ENCODE results near the gene FAM13A.

Gene FAM13A

DNA sequence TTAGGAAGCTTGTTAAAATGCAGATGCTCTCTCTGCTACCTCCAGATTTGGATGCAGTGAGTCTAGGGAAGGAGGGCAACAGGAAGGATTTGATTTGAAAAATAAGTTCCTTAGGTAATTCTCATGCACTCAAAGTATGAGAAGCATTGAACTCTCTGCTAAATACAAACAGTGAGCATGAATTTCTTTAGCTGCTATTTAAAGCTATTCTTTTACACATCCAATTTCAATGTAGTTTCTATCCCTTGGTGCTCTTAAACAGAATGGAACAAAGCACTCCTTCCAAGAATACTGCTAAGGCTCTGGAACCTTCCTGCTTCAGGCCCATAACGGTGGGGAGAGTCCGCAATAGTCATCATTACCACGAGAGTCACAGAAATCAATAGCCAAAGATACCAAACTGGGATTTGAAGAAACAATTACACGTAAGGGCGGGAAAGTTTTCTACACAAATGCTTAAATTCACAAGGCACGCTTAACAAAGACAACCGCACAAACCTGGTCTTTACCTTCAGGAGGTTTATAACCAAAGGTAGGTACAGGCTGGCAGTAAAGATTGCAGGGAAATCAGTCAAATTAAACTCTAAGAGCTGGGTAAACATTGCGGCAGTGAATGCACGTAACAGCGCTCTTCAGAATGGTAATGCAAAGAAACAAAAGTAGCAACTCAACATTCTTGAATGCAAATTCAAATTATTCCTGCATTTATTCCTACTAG, 236.1 kb downstream of the FAM13A start:
- in situ Hi-C loops (cut with MboI; ENCODE audit: low sequenced_read_pairs): loop anchor here (25.0 kb wide), 2 partner anchors 191 to 284 kb away; no protein-coding TSS in a partner anchor

DNA sequence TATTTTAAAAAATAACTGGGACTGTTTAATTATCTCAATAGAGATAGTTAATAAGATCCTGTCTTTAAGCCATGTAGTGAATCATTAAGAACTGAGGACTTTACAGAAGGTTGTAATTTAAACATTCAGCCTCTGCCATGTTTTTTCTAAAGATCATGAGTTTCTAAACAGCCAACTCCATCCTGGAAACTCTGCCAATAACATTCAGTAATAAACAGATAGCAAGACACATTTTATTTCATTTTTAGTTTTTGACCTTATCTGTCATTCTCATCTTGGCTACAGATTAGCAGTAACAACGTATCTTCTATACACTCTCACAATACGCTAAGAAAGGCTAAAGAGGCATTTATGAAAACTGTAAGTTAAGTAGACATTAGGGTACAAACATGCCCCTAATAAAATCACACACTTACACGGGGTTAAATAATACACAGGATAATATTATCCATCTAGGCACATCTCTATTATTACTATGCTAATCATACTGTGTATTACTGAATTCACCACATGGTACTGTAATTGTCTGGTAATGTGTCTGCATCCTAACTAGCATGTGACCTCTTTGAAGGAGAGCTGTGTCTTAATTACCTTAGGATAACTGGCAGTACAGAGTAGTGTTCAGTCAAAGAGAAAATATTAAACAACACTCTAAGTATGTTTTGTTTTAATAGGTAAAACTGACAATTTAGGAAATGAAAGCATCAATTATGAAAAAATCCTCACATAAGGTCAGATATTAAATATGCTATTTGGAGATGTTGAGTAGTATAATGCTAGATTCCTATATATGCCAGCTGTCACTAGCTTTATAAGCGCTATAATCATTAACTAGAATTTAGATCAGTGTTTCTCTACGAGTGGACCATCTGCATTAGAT, 236.9 kb downstream of the FAM13A start:
- in situ Hi-C loops (cut with MboI; ENCODE audit: low sequenced_read_pairs): loop anchor here (25.0 kb wide), 2 partner anchors 192 to 283 kb away; no protein-coding TSS in a partner anchor

DNA sequence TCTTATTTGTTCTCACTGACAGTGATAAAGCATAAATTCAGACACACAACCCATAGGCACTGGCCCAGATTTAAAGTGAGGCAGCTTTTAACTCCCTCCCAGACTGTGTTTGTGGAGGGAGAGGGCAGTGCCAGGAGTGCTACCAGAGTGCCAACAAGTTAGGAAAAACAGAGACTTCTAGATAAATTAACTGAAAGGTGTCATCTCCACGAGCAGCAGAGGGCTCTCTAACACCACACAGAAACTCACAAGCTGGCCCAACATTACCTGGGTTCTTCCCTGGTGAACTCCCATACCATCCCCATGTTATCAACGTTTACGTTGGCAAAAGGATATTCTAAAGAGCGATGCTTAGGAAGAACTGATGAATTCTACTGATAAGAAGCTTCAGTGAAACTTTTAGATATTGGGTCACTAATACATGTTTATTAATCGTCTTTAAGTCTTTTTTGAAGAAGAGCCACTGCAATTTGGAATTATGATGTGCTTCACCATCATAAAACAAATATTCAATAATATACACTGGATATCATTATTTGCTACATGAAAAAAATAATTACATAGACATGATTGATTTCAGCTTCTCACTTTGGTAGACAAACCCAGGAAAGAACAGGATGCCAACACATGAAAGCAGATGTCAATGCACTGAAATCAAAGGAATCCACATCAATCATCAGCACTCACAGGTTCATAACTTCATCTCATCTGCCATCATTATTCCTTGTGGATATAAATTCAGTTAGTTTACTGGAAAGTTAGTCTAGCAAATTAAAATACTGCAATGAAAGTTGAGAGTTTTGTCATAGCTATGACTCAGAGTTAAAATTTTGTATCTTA, 238.1 kb downstream of the FAM13A start:
- in situ Hi-C loops (cut with MboI; ENCODE audit: low sequenced_read_pairs): loop anchor here (25.0 kb wide), 2 partner anchors 193 to 282 kb away; no protein-coding TSS in a partner anchor

DNA sequence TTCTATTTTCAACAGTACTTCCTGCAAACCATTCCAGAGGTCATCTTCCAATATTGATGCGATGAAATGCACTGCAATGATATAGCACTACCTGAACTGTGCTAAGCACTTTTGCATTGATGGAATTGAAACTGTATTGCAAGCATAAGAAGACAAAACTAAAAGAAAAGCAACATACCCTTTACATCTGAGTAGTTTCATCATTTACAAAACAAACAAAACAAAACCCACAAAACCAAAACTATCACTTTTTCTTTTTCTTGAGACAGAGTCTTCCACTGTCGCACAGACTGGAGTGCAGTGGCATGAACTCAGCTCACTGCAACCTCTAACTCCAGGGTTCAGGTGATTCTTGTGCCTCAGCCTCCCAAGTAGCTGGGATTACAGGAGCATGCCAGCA, 239.2 kb downstream of the FAM13A start:
- in situ Hi-C loops (cut with MboI; ENCODE audit: low sequenced_read_pairs): loop anchor here (25.0 kb wide), 2 partner anchors 195 to 280 kb away; no protein-coding TSS in a partner anchor

DNA sequence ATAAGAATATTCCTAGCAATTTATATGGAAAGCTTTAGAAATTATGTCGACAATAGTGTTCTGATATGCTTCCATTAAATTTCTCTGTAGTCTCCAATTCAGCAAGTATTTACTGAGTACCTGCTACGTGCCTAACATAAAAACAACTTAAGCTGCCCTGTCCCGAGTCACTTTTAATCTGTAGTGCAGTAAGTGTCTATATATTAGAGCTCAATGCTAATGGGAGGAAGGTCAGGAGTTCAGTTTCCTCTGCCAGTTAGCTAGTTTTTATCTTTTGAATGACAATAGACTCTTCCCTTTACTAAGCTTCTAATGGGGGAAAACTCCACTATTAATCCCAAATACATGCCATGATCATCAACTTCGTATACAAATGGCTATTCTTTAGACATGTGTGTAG, 240.6 kb downstream of the FAM13A start:
- in situ Hi-C loops (cut with MboI; ENCODE audit: low sequenced_read_pairs): loop anchor here (25.0 kb wide), 2 partner anchors 196 to 279 kb away; no protein-coding TSS in a partner anchor

DNA sequence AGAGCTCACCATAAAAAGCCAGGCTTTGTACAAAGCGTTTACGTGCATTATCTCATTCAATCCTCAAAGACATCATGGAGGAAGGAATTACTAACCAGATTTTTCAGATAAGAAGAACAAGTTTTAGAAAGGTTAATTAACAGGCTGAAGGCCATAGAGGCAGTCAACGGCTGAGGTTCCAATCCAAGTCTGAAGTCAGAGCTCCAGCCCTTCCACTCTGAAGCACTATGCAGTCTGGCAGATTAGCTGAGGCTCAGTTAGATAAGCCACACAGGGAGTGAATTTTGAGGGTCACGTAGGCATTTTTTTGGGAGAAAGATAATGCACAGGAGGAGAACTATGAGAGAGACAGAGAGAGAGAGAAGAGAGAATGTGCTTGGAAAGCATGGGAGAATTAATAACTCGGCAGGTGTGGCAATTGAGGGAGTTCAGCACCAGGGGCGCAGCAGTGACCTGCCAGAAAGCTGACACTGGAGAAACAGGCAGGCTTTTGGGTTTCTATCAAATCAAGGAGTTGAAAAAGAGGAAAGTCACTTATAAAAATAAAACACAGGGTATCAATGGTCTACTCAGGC, 242.9 kb downstream of the FAM13A start:
- in situ Hi-C loops (cut with MboI; ENCODE audit: low sequenced_read_pairs): loop anchor here (25.0 kb wide), 2 partner anchors 198 to 277 kb away; no protein-coding TSS in a partner anchor

DNA sequence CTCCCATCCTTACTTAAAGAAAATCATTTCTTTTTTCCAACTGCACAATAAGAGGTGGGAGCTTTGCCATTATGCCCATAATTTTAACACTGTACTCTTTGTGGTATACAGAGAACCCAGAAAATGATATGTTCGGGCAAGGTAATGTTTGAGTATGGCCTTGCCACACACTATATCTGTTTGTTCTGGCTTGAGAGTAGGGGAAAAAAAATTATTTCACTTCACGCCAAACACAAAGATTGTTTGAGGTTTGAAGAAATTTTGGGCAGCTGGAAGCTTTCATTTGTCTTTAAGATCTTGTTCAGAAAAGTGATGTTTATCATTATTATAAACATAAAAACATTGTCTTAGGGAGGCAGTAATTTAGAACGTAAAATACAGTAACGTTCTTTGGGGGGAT, 244.0 kb downstream of the FAM13A start:
- in situ Hi-C loops (cut with MboI; ENCODE audit: low sequenced_read_pairs): loop anchor here (25.0 kb wide), 2 partner anchors 199 to 276 kb away; no protein-coding TSS in a partner anchor

DNA sequence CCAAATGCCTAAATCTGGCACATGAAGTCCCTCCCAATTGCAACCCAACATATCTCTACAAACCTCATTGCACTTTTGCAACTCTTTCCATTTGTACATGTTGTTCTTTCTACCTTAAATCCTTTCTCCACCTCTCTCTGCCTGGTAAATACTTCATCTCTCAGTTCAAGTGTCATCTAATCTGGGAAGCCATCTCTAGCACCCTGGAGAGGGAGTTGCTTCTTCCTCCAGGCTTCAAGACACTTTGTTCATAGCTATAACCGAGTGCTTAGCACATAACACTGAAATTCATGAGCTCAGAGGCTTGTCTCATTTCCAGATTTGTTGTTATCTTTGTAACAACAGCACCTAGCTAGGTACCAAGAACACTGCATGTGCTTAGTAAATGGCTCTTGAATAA, 244.6 kb downstream of the FAM13A start:
- in situ Hi-C loops (cut with MboI; ENCODE audit: low sequenced_read_pairs): loop anchor here (25.0 kb wide), 2 partner anchors 200 to 275 kb away; no protein-coding TSS in a partner anchor

DNA sequence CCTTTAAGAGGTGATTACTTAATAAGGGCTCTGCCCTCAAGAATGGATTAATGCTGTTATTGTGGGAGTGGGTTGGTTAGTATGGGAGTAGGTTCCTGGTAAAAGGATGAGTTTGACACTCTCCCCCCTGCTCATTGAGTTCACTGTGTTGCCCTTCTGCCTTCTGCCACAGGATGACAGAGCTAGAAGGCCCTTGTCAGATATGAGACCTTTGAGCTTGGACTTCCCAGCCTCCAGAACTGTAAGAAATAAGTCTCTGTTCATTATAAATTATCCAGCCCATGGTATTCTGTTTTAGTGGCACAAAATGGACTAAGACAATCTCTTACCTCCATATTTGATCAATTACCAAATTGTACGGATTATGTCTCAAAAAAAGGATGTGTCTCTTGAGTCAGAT, 245.1 kb downstream of the FAM13A start:
- in situ Hi-C loops (cut with MboI; ENCODE audit: low sequenced_read_pairs): loop anchor here (25.0 kb wide), 2 partner anchors 200 to 275 kb away; no protein-coding TSS in a partner anchor

DNA sequence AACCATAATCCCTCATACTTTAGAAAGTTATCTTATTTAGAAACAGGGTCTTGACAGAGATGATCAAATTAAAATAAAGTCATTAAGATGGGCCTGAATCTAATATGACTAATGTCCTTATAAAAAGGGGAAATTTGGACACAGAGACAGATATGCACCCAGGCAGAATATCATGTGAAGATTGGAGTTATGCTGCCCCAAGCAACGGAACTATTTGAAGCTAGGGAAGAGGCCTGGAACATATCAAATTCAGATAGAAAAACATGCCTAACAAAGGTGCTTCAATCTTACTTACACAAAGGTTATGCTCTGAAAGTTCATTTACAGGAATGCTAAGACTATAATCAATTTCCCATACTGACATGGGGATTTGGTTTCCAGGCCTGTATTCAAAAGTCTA, 246.7 kb downstream of the FAM13A start:
- in situ Hi-C loops (cut with MboI; ENCODE audit: low sequenced_read_pairs): loop anchor here (25.0 kb wide), 2 partner anchors 202 to 273 kb away; no protein-coding TSS in a partner anchor

DNA sequence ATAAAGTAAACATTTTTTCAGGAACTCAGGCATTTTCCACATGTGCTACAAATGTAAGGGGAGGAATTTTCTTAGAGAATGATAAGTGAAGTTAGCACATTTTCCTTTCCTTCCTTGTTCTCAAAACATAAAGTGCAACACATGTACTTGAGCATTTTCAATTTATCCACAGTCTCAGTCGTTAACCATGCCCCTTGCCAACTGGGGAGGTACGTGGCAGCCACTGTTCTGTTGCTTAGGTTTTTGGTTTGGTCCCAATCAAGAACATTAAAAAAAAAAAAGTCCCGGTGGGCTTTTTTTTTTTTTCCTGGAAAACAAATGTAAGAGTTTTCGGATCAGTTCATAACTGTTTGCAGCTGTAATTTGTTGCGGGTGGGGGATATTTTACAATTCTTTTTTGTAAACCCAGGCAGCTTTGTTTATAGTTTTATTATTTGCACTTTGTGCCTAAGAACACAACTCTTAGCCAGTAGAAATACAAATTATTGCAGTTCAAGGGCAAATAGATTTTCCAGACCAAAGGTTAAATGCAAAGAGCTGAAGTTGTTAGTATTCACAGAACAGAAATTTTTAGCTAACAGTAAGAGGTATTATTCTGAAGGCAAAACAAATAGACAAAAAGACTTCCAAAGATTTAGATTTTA, 247.3 kb downstream of the FAM13A start:
- in situ Hi-C loops (cut with MboI; ENCODE audit: low sequenced_read_pairs): loop anchor here (25.0 kb wide), 2 partner anchors 203 to 272 kb away; no protein-coding TSS in a partner anchor

DNA sequence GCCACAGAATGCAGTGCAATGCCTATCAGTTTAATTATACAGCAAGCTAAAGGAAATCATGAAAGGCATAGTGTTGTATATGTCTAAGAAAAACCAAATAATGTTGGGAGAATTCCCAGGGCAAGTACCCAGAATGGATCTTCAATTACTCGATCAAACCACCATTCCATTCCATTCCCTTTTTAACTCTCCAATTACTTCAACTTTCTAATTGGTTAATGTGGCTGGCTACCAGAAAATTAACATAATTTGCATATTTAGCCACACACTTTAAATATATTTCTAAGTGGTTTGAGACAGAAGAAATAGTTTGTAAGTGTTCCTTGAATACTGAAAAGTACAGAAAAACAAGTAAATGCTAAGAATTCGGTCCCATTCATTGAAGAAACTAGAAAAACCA, 247.9 kb downstream of the FAM13A start:
- in situ Hi-C loops (cut with MboI; ENCODE audit: low sequenced_read_pairs): loop anchor here (25.0 kb wide), 2 partner anchors 203 to 272 kb away; no protein-coding TSS in a partner anchor

DNA sequence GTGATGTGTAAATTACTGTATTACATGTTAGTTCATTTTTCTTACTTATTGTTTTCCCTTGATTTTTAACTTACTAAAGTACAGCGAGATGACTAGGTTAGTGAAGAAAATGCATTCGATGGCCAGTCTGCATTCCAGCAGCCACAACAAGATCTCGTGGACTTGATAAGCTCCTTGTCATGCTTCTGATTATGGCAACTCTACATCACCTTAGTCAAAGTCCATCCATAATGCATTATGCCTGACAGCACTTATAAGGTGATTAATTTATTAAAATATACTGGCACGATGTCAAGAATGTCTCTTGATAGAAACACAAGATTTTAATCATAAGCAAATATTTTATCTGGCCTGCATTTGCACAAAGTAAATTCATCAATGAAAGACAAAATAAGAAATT, 249.5 kb downstream of the FAM13A start:
- in situ Hi-C loops (cut with MboI; ENCODE audit: low sequenced_read_pairs): loop anchor here (25.0 kb wide), 2 partner anchors 205 to 270 kb away; no protein-coding TSS in a partner anchor

DNA sequence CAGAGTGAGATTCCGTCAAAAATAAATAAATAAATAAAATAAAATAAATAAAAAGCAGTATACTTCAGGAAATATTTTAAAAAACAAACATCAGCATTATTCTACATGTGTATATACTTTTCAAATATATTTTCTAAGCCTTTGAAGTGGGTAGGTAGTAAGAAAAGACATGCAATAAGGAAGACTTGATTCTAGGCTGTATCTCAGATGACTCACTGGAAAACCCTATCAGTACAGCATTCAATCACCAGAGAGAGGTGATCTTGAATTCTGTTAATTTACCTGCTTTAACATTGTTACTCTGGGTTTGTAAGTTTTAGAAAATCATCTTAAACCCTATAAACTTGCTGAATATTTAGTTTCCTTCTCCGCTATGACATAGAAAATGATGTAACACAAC, 252.8 kb downstream of the FAM13A start:
- in situ Hi-C loops (cut with MboI; ENCODE audit: low sequenced_read_pairs): loop anchor here (25.0 kb wide), 2 partner anchors 208 to 267 kb away; no protein-coding TSS in a partner anchor

DNA sequence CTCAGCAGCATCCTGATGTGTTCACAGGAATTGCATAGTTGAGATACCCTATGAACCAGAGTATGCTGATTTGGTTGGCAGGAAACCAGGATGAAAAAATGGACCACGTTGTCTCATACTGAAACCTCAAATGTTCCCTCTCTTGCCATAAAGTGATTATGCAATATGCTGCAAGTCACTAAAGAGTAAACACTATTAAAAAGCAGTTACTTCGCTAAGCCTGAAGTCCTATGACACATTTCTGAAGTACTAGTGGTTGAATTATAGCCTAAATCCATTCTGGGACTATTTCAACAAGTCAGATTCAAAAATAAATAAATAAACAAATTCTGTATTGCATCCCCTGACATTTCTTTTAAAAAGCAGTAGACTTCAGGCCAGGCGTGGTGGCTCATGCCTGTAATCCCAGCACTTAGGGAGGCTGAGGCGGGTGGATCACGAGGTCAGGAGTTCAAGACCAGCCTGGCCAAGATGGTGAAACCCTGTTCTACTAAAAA, 253.3 kb downstream of the FAM13A start:
- in situ Hi-C loops (cut with MboI; ENCODE audit: low sequenced_read_pairs): loop anchor here (25.0 kb wide), 2 partner anchors 209 to 266 kb away; no protein-coding TSS in a partner anchor

DNA sequence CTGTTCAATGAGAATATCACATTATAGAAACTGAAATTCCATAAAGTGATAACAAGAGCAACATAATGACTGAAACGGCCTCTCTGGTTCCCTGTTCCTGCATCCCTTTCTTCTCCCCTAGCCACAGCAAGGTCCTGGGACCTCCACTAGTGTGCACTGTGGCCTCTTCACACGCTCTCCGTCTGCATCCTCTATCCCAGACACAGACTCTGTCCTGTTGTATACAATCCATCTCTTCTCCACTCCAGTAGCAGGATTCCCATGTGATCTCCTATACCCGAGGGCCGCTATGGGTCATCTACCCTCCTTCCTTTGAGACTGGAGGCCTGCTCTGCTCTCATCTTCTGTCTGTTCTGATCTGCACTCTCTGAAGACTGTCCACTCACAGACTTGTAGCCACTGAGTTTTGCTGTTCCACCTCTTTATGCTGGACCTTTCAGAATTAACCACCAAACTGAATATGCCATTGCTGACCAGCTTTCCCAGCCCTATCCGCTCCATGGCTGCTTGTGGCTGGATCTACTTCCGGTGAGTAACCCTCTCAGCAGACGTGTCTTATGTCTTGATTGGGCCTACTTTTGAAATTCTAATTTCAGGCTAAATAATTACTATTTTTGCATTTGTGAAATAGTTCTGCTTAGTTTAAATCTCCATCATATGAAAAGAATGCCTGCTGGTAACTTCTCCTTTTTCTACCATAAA, 254.2 kb downstream of the FAM13A start:
- in situ Hi-C loops (cut with MboI; ENCODE audit: low sequenced_read_pairs): loop anchor here (25.0 kb wide), 2 partner anchors 210 to 265 kb away; no protein-coding TSS in a partner anchor

DNA sequence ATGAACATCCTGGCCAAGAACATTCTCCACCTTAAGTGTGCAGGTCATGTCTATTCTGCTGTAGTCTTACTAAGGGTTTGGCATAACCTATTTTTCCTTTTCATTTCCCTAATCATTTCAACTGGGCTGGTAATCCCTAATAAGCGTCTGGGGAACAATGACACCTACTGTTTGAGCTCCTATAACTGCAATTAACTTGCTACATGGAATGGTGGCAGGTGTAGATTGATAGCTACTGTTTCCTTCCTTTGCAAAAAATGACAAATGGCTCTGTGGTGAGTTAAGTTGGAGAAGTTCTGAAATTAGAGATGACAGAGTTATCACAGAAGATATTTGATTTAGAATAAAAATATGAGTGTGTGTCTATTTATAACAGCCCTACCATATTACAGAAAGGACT, 254.8 kb downstream of the FAM13A start:
- in situ Hi-C loops (cut with MboI; ENCODE audit: low sequenced_read_pairs): loop anchor here (25.0 kb wide), 2 partner anchors 210 to 265 kb away; no protein-coding TSS in a partner anchor

DNA sequence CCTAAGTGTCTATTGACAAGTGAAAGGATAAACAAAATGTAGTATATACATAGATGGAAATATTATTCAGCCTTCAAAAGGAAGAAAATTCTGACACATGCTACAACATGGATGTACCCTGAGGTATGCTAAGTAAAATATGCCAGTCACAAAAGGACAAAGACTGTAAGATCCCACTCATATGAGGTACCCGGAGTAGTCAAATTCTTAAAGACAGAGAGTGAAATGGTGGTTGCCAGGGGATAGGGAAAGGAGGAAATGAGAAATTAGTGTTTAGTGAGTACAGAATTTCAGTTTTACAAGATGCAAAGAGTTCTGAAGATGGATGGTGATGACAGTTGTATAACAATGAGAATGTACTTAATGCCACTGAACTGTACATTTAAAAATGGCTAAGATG, 257.1 kb downstream of the FAM13A start:
- in situ Hi-C loops (cut with MboI; ENCODE audit: low sequenced_read_pairs): loop anchor here (25.0 kb wide), 2 partner anchors 212 to 263 kb away; no protein-coding TSS in a partner anchor

Data from HL-60/S4 treated with retinoic acid at 250 ng/mL for 4 days and 3 days (cell line).